Measurements from ENCODE around the gene PLCH1.
A peak's percentile ranks its signal among the peaks of the same experiment; 100 is the strongest.

Gene PLCH1

DNA sequence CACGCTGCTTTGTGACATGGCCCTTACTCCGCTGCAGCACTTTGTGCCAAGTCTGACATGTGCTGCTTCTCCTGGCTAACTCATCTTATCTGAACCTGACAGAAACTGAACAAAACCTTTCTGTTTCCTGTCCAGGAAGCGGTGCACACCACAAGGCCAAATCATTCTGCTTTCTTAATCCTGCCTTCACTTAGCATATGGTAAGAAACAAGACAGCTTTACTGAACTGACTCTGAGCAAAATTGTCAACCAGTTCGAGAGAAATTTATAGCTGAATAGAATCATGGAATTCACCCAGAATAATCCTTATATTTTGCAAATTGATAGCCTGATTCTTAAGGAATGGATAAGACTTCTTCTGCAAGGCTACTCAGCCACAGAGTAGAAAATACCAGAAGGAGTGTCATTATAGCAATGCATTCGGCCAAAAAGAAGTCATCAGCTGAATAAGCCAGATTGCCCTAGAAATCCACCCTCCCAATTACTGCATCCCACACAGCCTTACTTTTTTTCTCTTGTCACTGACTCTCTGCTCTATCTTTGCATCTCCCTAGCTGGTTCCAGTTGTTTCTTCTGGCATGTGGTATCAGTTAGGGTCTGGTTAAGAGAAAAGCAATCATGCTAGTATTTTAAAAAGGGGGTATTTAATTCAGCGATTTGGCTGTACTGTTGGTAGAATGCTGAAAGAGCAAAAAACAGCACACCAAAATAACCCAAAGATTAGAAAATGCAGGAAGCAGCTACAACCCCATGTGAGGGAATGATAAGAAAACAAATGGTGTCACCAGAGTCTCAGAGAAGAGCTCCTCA is 409.8 kb downstream of the PLCH1 start:
- Histone ChIP-seq H4K20me1 (no peaks in the 10 kb centered on the region), H3K9ac (0 out of 22 replicates have a peak overlapping the region, but pooled peaks of 1 of the 11 experiments have one; percentile 8), H3K4me2 (peak overlapping the region in 9 of 11 experiments; percentile 11 to 70 (median 41); a peak in 17 of 22 replicates), H3K9me3 (replicated peaks in 1 of 11) (0 out of 22 replicates have a peak, but pooled peaks cover 0 to 7% (median 0%) of the 10 kb centered on the region in 11 experiments), H3K4me3 (no peak overlapping the region), H3K27me3 (no peaks in the 10 kb centered on the region), H3K4me1 (peaks cover 0 to 21% (median 15%) of the 10 kb centered on the region in 10 experiments; a peak in 18 of 20 replicates), H3K27ac (peak overlapping the region in 5 of 11 experiments; percentile 18 to 50 (median 35); a peak in 9 of 22 replicates), H3K36me3 (no peaks in the 10 kb centered on the region)
- no peak for TF ChIP-seq Cebpa-rat (IDR thresholded peaks at IDR 0.05)

DNA sequence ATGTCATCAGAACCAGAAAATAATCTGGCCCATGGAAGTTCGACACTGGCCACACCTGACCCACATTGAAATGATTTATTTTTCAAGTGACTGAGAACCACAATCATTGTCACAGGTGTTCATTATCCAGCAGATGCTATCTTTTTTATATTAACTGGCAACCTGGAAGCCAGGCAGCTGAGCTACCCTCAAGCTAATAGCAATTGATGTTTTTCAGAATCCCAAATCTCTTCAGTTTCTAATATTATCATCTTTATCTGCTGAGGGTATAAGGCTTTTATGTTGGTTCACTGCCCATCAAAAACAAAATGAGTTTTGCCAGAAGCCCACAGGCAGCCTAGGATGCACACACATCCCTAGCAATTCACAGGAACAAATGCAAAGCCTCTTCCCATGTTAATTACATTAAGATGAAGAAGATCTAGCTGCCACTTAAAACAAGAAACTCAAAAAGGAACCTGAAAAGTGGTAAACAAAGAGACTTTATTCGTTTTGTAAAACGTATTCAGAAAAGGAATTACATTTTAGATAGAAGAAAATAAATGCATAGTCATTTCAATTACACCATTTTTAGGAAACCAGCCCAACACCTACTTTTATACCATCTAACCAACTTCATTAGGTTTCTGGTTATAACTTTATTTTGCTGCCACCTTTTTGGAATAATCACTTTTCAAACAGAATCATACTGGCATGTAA is 410.5 kb downstream of the PLCH1 start:
- no peak for TF ChIP-seq Cebpa-rat (IDR thresholded peaks at IDR 0.05)
- H3K4me3 ChIP-seq: no peak overlapping the region
- 0 out of 22 replicates have a peak, but pooled peaks cover 0 to 7% (median 0%) of the 10 kb centered on the region in 11 experiments for H3K9me3 ChIP-seq (replicated peaks in 1 of 11)
- 0 out of 22 replicates have a peak overlapping the region, but pooled peaks of 1 of the 11 experiments have one; percentile 8 for H3K9ac ChIP-seq
- H3K27me3 ChIP-seq: no peaks in the 10 kb centered on the region
- peak overlapping the region in 3 of 11 experiments; percentile 3 to 50 (median 36); a peak in 4 of 22 replicates for H3K27ac ChIP-seq
- peak overlapping the region in 9 of 11 experiments; percentile 11 to 70 (median 41); a peak in 16 of 22 replicates for H3K4me2 ChIP-seq
- peaks cover 0 to 21% (median 15%) of the 10 kb centered on the region in 10 experiments; a peak in 18 of 20 replicates for H3K4me1 ChIP-seq
- H4K20me1 ChIP-seq: no peaks in the 10 kb centered on the region
- no peaks in the 10 kb centered on the region for H3K36me3 ChIP-seq

DNA sequence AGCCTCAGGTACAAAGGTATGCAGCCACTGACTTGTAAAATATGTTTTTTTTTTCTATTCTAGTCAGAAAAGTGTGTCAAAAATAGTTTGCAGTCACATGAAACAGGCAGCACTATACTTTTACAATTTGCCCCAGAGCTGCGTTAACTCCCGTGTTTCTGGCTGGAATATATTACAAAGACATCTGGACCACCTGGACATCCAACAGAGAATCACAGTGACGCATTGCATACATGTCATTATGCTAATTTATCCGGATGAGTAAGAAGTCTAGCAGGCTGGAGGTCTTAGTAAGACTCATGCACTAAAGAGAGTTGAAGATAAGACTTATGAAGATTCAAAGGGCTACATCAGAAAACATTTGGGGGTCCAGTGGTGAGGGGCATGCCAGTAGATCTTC is 412.2 kb downstream of the PLCH1 start:
- H3K36me3 ChIP-seq: no peaks in the 10 kb centered on the region
- no peaks in the 10 kb centered on the region for H4K20me1 ChIP-seq
- H3K4me3 ChIP-seq: no peak overlapping the region
- TF ChIP-seq Cebpa-rat (IDR thresholded peaks at IDR 0.05): no peak
- H3K4me1 ChIP-seq: peaks cover 0 to 21% (median 15%) of the 10 kb centered on the region in 10 experiments; a peak in 18 of 20 replicates
- H3K4me2 ChIP-seq: no peak overlapping the region
- H3K27me3 ChIP-seq: no peaks in the 10 kb centered on the region
- 0 out of 22 replicates have a peak, but pooled peaks cover 0 to 7% (median 0%) of the 10 kb centered on the region in 11 experiments for H3K9me3 ChIP-seq (replicated peaks in 1 of 11)
- H3K9ac ChIP-seq: no peak overlapping the region
- H3K27ac ChIP-seq: no peak overlapping the region

DNA sequence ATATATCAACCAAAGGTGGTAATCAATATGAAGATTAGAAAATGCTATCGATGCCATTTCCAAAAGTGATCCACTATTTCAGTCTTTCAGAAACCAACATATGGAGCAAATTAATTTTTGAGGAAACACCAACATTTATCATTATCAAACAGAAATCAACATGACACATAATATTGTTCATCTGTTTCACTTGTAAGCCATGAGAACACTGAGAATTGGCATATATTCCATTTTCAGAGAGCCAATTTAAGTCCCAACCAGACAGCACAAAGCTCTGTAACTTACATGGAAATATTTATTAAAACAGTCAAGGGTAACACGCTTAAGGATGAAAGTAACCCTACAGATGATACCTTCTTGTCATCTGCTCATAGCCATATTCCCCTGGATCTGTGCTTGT is 413.8 kb downstream of the PLCH1 start:
- 0 out of 22 replicates have a peak, but pooled peaks cover 0 to 7% (median 0%) of the 10 kb centered on the region in 11 experiments for H3K9me3 ChIP-seq (replicated peaks in 1 of 11)
- H3K4me1 ChIP-seq: peaks cover 0 to 21% (median 15%) of the 10 kb centered on the region in 10 experiments; a peak in 18 of 20 replicates
- H3K4me3 ChIP-seq: no peak overlapping the region
- H3K9ac ChIP-seq: no peak overlapping the region
- H3K27me3 ChIP-seq: no peaks in the 10 kb centered on the region
- no peak overlapping the region for H3K4me2 ChIP-seq
- no peak for TF ChIP-seq Cebpa-rat (IDR thresholded peaks at IDR 0.05)
- no peaks in the 10 kb centered on the region for H4K20me1 ChIP-seq
- no peaks in the 10 kb centered on the region for H3K36me3 ChIP-seq
- H3K27ac ChIP-seq: no peak overlapping the region

DNA sequence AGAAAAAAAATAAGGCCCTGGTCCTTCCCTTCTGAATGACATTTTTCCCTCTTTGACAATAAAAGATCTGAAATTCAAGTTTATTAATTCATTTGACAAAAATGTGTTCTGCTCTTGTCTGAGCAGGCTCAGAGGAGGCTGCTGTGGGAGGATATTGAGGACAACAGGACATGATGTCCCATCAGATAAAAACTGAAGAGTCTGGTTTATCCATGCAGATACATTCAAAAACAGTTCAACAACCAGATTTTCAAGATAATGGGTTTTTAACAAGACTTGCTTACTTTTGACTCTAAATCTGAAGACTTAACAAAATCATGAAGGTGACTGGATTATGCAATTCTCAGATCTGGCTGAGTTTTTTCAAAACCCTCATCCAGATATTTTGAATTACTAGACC is 414.5 kb downstream of the PLCH1 start:
- Histone ChIP-seq H3K27ac (no peak overlapping the region), H3K27me3 (no peaks in the 10 kb centered on the region), H3K9ac (no peak overlapping the region), H3K4me3 (no peak overlapping the region), H3K36me3 (no peaks in the 10 kb centered on the region), H3K4me2 (no peak overlapping the region), H4K20me1 (no peaks in the 10 kb centered on the region), H3K9me3 (replicated peaks in 1 of 11) (0 out of 22 replicates have a peak, but pooled peaks cover 0 to 7% (median 0%) of the 10 kb centered on the region in 11 experiments), H3K4me1 (peaks cover 0 to 15% (median 12%) of the 10 kb centered on the region in 10 experiments; a peak in 18 of 20 replicates)
- TF ChIP-seq Cebpa-rat (IDR thresholded peaks at IDR 0.05): no peak

DNA sequence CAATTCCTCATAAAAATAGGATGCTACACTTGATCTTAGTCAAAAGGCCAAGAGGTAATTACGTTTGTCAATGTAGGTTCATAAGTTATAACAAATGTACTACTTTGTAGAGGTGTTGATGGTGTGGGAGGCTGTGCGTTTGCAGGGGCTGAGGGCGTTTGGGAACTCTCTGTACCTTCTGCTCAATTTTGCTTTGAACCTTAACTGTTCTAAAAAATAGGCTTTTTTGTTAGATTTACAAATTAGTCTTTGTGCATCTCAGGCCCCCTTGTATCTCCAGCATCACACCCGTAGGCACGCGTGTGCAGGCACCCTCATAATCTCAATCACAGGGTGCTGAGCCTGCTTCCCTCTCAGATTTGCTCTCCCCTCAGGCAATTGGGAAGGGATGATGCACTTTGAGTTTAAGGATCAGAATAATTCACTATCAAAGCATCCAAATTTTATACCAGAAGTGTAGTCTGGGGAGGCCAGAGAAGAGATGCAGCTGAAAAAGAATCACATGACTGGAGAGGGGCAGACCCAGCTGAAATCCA is 415.3 kb downstream of the PLCH1 start:
- H3K4me2 ChIP-seq: no peak overlapping the region
- H3K9me3 ChIP-seq (replicated peaks in 1 of 11): 0 out of 22 replicates have a peak, but pooled peaks cover 0 to 7% (median 0%) of the 10 kb centered on the region in 11 experiments
- peaks cover 0 to 7% (median 4%) of the 10 kb centered on the region in 10 experiments; a peak in 10 of 20 replicates for H3K4me1 ChIP-seq
- no peak overlapping the region for H3K4me3 ChIP-seq
- H4K20me1 ChIP-seq: no peaks in the 10 kb centered on the region
- no peak overlapping the region for H3K27ac ChIP-seq
- H3K36me3 ChIP-seq: no peaks in the 10 kb centered on the region
- H3K9ac ChIP-seq: no peak overlapping the region
- no peaks in the 10 kb centered on the region for H3K27me3 ChIP-seq
- TF ChIP-seq Cebpa-rat (IDR thresholded peaks at IDR 0.05): no peak

DNA sequence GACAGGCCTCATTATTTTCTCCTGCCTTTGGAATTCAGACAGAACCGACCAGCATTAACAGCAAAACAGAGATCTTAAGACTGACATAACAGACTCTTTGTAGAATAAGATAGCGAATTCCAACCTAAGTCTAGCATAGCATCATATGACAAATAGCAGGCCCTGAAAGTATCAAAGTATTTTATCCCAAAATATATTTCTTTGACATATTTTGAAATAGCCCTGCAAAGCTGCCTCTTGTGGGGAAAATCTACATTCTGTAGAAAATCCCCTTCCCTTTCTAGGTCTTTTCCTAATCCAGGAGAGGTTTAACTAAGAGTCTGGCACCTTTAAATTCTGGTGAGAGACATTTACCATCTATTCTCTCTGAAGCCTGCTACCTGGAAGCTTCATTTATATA is 417.0 kb downstream of the PLCH1 start:
- Histone ChIP-seq H3K27me3 (no peaks in the 10 kb centered on the region), H3K4me3 (no peak overlapping the region), H4K20me1 (no peaks in the 10 kb centered on the region), H3K9ac (no peak overlapping the region), H3K4me1 (peaks cover 0 to under 1% (median 0%) of the 10 kb centered on the region in 10 experiments; a peak in 1 of 20 replicates), H3K4me2 (no peak overlapping the region), H3K9me3 (replicated peaks in 1 of 11) (no peaks in the 10 kb centered on the region), H3K27ac (no peak overlapping the region), H3K36me3 (no peaks in the 10 kb centered on the region)
- no peak for TF ChIP-seq Cebpa-rat (IDR thresholded peaks at IDR 0.05)

DNA sequence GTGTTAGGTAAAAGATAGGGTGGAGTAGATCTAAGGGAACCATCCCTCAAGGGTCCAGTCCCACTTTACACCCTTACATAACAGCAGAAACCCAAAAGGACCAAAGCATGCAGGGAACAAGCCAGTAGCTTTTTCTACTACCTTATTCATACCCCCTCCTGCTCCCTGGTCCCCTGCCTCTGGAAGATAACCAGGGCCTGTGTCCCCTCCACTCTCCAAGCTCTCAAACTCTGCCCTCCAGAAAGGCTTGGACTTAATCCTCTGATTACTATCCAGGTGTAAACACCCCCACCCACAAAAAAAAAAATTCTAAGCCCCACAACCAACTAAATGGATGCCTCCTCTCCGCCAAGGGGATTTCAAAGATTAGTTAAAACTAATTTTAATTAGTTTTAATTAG is 417.4 kb downstream of the PLCH1 start:
- TF ChIP-seq Cebpa-rat (IDR thresholded peaks at IDR 0.05): no peak
- Histone ChIP-seq H3K36me3 (no peaks in the 10 kb centered on the region), H3K4me1 (peaks cover 0 to 5% (median 0%) of the 10 kb centered on the region in 10 experiments; a peak in 4 of 20 replicates), H3K9ac (no peak overlapping the region), H3K27ac (no peak overlapping the region), H3K27me3 (no peaks in the 10 kb centered on the region), H3K4me2 (no peak overlapping the region), H4K20me1 (no peaks in the 10 kb centered on the region), H3K4me3 (no peak overlapping the region), H3K9me3 (replicated peaks in 1 of 11) (no peaks in the 10 kb centered on the region)

DNA sequence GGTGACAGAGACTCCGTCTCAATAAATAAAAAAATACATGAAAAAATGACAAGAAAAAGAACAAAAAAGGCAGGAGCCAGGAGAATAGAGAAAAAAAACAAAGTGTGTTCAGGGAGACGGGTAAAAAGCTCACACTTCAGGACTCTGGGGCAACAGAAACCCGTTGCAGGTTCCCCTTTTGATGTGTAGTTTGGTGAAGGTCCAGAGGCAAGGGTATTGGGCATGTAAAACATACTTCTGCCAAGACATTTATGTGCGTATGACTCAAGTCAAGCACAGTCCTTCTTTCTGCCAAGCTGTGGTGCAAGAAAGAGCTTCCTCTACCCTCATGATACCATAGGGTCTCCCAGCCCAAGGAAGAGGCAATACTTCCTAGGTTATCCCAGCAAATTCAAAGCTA is 418.0 kb downstream of the PLCH1 start:
- peaks cover 0 to 10% (median 2%) of the 10 kb centered on the region in 10 experiments; a peak in 7 of 20 replicates for H3K4me1 ChIP-seq
- no peak overlapping the region for H3K9ac ChIP-seq
- H4K20me1 ChIP-seq: no peaks in the 10 kb centered on the region
- H3K36me3 ChIP-seq: no peaks in the 10 kb centered on the region
- no peak for TF ChIP-seq Cebpa-rat (IDR thresholded peaks at IDR 0.05)
- H3K27me3 ChIP-seq: no peaks in the 10 kb centered on the region
- H3K9me3 ChIP-seq (replicated peaks in 1 of 11): no peaks in the 10 kb centered on the region
- H3K4me3 ChIP-seq: no peak overlapping the region
- H3K27ac ChIP-seq: no peak overlapping the region
- no peak overlapping the region for H3K4me2 ChIP-seq
